Measurements from ENCODE around the gene PLAGL2. TPM values are rescaled to one million over a fixed set of nuclear protein-coding genes. Genes with fewer than 3 reads are reported as not detected.

PLAGL2 gene
- total RNA-seq, 2 experiments from 2014 or later = 15.6 to 16.9 TPM

DNA sequence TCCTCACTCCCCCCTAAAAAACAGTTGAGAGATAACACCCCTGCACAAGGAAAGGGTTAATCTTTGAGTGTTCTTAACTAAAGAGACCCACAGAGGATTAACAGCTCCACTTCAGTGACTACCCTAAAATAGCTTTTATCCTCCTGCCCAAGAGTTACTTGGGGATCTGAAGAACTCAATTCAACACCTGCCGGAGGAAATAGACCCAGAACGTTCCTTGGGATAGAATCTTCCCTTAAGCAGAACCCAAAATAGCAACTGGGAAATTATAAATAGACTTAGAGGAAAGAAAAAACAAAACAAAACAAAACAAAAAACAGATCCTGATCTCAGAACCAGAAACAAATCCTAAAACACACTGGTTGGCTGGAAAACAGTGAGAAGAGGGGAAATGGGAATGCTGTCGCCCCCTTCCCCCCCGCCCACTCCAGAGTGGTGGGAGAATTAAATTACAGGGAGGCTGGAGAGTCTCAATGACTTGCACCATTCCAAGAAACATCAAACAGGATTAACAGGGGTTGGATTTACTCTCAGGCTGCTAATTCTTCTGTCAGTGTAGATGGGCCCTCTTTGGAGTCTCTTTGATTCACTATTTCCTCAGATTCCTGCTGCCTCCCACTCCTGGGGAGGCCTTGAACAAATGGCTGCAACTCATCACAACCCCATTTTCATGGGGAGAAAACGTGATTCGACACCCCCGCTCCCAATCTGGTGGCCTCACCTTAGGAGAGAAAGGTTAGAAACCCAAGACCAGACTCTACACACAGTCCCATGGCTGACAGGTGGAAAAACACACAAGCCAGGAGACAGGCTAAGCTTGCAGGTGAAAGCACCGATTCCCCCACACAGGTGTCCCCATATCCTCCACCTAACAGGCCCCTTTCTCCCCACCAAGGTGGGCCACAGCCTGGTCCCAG is 1.4 kb downstream of the PLAGL2 start:
- Mint-ChIP-seq H3K9me3 (no peaks in the 10 kb centered on the region), H3K27ac (peak overlapping the region; percentile 92), H3K4me3 (peak overlapping the region; percentile 96), H3K27me3 (no peaks in the 10 kb centered on the region), H3K36me3 (ENCODE audit: low read depth) (peaks cover 62% of the 10 kb centered on the region), H3K4me1 (ENCODE audit: low read depth) (peaks cover 79% of the 10 kb centered on the region)
- peaks cover 74% of the 10 kb centered on the region for H3K4me1 ChIP-seq (ENCODE audit: insufficient read depth, low read length)
- H3K36me3 ChIP-seq (ENCODE audit: insufficient read depth, low read length) = peaks cover 43% of the 10 kb centered on the region
- ATAC-seq (ENCODE audit: poor library complexity) (no peak), DNase-seq (no peak)
- H3K27me3 ChIP-seq (ENCODE audit: control insufficient read depth in 1 of 2, insufficient read depth in 2 of 2, low read length in 2 of 2) = no peaks in the 10 kb centered on the region
- ChIA-PET CTCF (no interaction called here), POLR2A (no interaction called here)
- TF ChIP-seq, protein P1, sequence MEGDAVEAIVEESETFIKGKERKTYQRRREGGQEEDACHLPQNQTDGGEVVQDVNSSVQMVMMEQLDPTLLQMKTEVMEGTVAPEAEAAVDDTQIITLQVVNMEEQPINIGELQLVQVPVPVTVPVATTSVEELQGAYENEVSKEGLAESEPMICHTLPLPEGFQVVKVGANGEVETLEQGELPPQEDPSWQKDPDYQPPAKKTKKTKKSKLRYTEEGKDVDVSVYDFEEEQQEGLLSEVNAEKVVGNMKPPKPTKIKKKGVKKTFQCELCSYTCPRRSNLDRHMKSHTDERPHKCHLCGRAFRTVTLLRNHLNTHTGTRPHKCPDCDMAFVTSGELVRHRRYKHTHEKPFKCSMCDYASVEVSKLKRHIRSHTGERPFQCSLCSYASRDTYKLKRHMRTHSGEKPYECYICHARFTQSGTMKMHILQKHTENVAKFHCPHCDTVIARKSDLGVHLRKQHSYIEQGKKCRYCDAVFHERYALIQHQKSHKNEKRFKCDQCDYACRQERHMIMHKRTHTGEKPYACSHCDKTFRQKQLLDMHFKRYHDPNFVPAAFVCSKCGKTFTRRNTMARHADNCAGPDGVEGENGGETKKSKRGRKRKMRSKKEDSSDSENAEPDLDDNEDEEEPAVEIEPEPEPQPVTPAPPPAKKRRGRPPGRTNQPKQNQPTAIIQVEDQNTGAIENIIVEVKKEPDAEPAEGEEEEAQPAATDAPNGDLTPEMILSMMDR (IDR thresholded peaks at IDR 0.05) = no peak
- H3K27ac ChIP-seq (ENCODE audit: low read depth in 1 of 2, low read length in 2 of 2) = peak overlapping the region in 1 of 2 donors; percentile 60
- intact Hi-C loops (cut with DNase I, micrococcal nuclease) = loop anchor here in 1 of 2 experiments (2.0 to 10.0 kb wide), 3 partner anchors 71 to 619 kb away; partner anchors contain the start of genes KIF3B and PDRG1
- H3K9me3 ChIP-seq (ENCODE audit: control insufficient read depth in 1 of 2, insufficient read depth in 1 of 2, low read length in 2 of 2) = no peaks in the 10 kb centered on the region
- peak overlapping the region; percentile 93 for H3K4me3 ChIP-seq (ENCODE audit: low read length)

DNA sequence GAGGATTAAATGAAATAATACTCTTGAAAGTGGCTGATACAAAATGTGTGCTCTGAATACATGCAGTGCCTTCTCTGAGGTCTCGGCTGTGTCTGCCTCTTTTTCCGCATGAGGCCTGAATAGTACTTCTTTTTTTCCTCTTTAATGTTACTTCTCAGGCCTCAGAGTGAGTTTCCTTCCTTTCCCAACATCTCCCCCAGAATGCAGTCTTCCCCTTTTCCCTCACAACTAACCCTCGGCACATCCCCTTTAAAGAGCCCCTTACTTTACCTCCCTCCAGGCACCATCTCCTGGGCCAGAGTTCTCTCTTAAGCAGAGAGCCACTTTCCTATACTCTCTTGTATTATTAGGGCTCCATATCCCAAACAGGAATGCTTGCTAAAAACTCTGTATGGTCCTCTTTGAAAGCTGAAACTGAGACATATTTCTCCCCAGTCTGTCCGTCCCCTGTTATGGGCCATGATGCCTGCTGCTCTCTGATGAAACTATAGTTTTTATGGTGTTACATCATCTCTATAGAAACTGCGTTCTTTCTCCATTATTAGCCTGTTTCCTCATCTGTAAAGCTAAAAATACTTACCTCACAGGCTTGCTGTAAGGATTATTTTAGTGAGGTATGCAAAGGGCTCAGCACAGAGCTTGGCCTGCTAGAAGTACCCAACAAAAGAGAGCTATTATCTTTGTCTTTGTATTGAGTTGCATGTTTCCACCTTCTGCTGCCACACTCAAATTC is 2.3 kb downstream of the PLAGL2 start:
- peaks cover 41% of the 10 kb centered on the region for H3K36me3 ChIP-seq (ENCODE audit: insufficient read depth, low read length)
- TF ChIP-seq, protein P1 (IDR thresholded peaks at IDR 0.05) = no peak
- Mint-ChIP-seq H3K4me3 (peak overlapping the region; percentile 96), H3K27me3 (no peaks in the 10 kb centered on the region), H3K9me3 (no peaks in the 10 kb centered on the region), H3K36me3 (ENCODE audit: low read depth) (peaks cover 60% of the 10 kb centered on the region), H3K4me1 (ENCODE audit: low read depth) (peaks cover 71% of the 10 kb centered on the region), H3K27ac (peak overlapping the region; percentile 92)
- intact Hi-C loops (cut with DNase I, micrococcal nuclease) = loop anchor here in 1 of 2 experiments (5.0 to 10.0 kb wide), 2 partner anchors 253 to 620 kb away; partner anchors contain the start of gene PDRG1
- peak overlapping the region; percentile 2 for H3K4me3 ChIP-seq (ENCODE audit: low read length)
- ChIA-PET CTCF (no interaction called here), POLR2A (no interaction called here)
- peak in 3 of 14 experiments; percentile 9 to 29 (median 27) for DNase-seq
- H3K9me3 ChIP-seq (ENCODE audit: control insufficient read depth in 1 of 2, insufficient read depth in 1 of 2, low read length in 2 of 2) = no peaks in the 10 kb centered on the region
- H3K27me3 ChIP-seq (ENCODE audit: control insufficient read depth in 1 of 2, insufficient read depth in 2 of 2, low read length in 2 of 2) = no peaks in the 10 kb centered on the region
- ATAC-seq (ENCODE audit: poor library complexity) = no peak
- H3K4me1 ChIP-seq (ENCODE audit: insufficient read depth, low read length) = peaks cover 74% of the 10 kb centered on the region
- H3K27ac ChIP-seq (ENCODE audit: low read depth in 1 of 2, low read length in 2 of 2) = peak overlapping the region in 1 of 2 donors; percentile 60

DNA sequence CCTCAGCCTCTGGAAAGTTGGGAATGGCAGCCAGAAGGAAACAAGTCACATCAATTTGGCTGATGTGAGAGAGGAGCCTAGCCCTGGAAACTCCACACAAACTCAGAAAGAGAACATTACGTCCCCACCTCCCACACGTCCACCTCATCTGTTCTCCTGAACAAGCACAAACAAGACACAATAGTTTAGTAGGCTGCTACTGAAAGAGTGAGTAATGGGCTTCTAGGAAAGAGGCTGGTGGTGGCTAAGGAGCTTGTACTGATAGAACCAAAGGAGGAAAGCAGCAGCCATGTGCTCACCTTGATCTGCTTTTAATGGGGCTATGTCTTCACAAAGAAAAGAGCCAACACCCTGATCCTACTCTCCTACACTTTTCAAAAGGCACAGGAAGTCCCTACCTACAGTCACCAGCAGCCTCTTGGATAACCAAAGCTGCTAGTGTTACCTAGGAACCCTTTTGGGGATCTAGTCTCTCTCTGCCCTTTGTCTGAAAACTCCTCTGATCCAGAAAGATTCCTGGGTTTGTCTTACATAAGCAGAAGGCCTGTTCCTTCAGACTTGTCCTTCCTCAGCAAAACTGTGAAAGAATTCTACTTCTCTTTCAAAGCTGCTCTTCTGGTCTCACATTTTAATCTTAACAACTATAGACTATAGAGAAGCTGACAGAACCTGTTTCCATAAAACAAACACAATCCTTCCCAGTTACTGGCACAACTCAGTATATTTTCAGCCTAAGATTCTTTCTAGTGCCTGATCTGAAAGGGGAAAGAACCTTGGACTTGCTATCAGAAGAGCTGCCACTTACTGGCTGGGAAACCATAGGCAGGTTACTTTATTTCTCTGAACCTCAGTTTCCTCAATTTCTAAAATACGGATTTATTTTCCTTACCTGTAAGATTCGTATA is 3.1 kb downstream of the PLAGL2 start:
- Mint-ChIP-seq H3K36me3 (ENCODE audit: low read depth) (peaks cover 62% of the 10 kb centered on the region), H3K4me3 (peak overlapping the region; percentile 96), H3K27me3 (no peaks in the 10 kb centered on the region), H3K9me3 (no peaks in the 10 kb centered on the region), H3K27ac (peak overlapping the region; percentile 92), H3K4me1 (ENCODE audit: low read depth) (peaks cover 63% of the 10 kb centered on the region)
- CTCF ChIA-PET = no interaction called here
- ATAC-seq (ENCODE audit: poor library complexity) (no peak), DNase-seq (no peak)
- H3K4me1 ChIP-seq (ENCODE audit: insufficient read depth, low read length) = peaks cover 68% of the 10 kb centered on the region
- intact Hi-C loops (cut with DNase I, micrococcal nuclease) = loop anchor here in 1 of 2 experiments (5.0 to 10.0 kb wide), 2 partner anchors 252 to 620 kb away; partner anchors contain the start of gene PDRG1
- TF ChIP-seq, protein P1 (IDR thresholded peaks at IDR 0.05) = no peak
- H3K4me3 ChIP-seq (ENCODE audit: low read length) = no peak overlapping the region
- no peaks in the 10 kb centered on the region for H3K27me3 ChIP-seq (ENCODE audit: control insufficient read depth in 1 of 2, insufficient read depth in 2 of 2, low read length in 2 of 2)
- peaks cover 43% of the 10 kb centered on the region for H3K36me3 ChIP-seq (ENCODE audit: insufficient read depth, low read length)
- no peaks in the 10 kb centered on the region for H3K9me3 ChIP-seq (ENCODE audit: control insufficient read depth in 1 of 2, insufficient read depth in 1 of 2, low read length in 2 of 2)
- peak overlapping the region in 1 of 2 donors; percentile 17 for H3K27ac ChIP-seq (ENCODE audit: low read depth in 1 of 2, low read length in 2 of 2)
- POLR2A ChIA-PET = no interaction called here

Data from CD4-positive, alpha-beta T cell (primary cell).